ENCODE measurements around the gene PRKCD.
A peak's percentile ranks its signal among the peaks of the same experiment; 100 is the strongest.

The PRKCD gene

GRCh38 chr3:53234841-53235232, 73.8 kb downstream of the PRKCD start:
- H3K4me1 Mint-ChIP-seq (ENCODE audit: low read depth) = peaks cover 7% of the 10 kb centered on the region
- no peaks in the 10 kb centered on the region for H3K27me3 Mint-ChIP-seq (ENCODE audit: low read depth)
- DNase-seq (ENCODE audit: low spot score) = no peak
- H3K36me3 Mint-ChIP-seq (ENCODE audit: low read depth) = peaks cover 41% of the 10 kb centered on the region
- H3K4me3 Mint-ChIP-seq = no peak overlapping the region
- H3K27ac Mint-ChIP-seq = no peak overlapping the region
- no peaks in the 10 kb centered on the region for H3K9me3 Mint-ChIP-seq

- peaks cover 41% of the 10 kb centered on the region for H3K36me3 Mint-ChIP-seq (ENCODE audit: low read depth)
- H3K4me1 Mint-ChIP-seq (ENCODE audit: low read depth) = peaks cover 7% of the 10 kb centered on the region
Measured at GRCh38 chr3:53235545-53235944, 74.5 kb downstream of the PRKCD start.

GRCh38 chr3:53236112-53236841, 75.3 kb downstream of the PRKCD start:
- Mint-ChIP-seq H3K4me1 (ENCODE audit: low read depth) (peaks cover 7% of the 10 kb centered on the region), H3K27ac (peak overlapping the region; percentile 20)

More at GRCh38 chr3:53235545-53235944, 74.5 kb downstream of the PRKCD start:
- Mint-ChIP-seq H3K9me3 (no peaks in the 10 kb centered on the region), H3K27me3 (ENCODE audit: low read depth) (no peaks in the 10 kb centered on the region), H3K4me3 (no peak overlapping the region), H3K27ac (peak overlapping the region; percentile 55)
- no peak for DNase-seq (ENCODE audit: low spot score)

GRCh38 chr3:53238051-53238850, 77.2 kb downstream of the PRKCD start:
- Mint-ChIP-seq H3K27ac (no peak overlapping the region), H3K4me1 (ENCODE audit: low read depth) (peaks cover 7% of the 10 kb centered on the region), H3K27me3 (ENCODE audit: low read depth) (no peaks in the 10 kb centered on the region), H3K9me3 (no peaks in the 10 kb centered on the region), H3K4me3 (no peak overlapping the region), H3K36me3 (ENCODE audit: low read depth) (peaks cover 39% of the 10 kb centered on the region)
- no peak for DNase-seq (ENCODE audit: low spot score)

More at GRCh38 chr3:53236112-53236841, 75.3 kb downstream of the PRKCD start:
- Mint-ChIP-seq H3K4me3 (no peak overlapping the region), H3K36me3 (ENCODE audit: low read depth) (peaks cover 42% of the 10 kb centered on the region), H3K27me3 (ENCODE audit: low read depth) (no peaks in the 10 kb centered on the region), H3K9me3 (no peaks in the 10 kb centered on the region)
- DNase-seq (ENCODE audit: low spot score) = no peak

GRCh38 chr3:53238886-53239285, 77.9 kb downstream of the PRKCD start:
- Mint-ChIP-seq H3K4me1 (ENCODE audit: low read depth) (peaks cover 7% of the 10 kb centered on the region), H3K36me3 (ENCODE audit: low read depth) (peaks cover 34% of the 10 kb centered on the region), H3K4me3 (no peak overlapping the region), H3K9me3 (no peaks in the 10 kb centered on the region), H3K27ac (peak overlapping the region; percentile 58), H3K27me3 (ENCODE audit: low read depth) (no peaks in the 10 kb centered on the region)
- no peak for DNase-seq (ENCODE audit: low spot score)

- H3K27ac Mint-ChIP-seq = no peak overlapping the region
Measured at GRCh38 chr3:53239800-53240199, 78.8 kb downstream of the PRKCD start.

GRCh38 chr3:53240989-53241972, 80.3 kb downstream of the PRKCD start:
- Mint-ChIP-seq H3K36me3 (ENCODE audit: low read depth) (peaks cover 28% of the 10 kb centered on the region), H3K4me1 (ENCODE audit: low read depth) (peaks cover 6% of the 10 kb centered on the region), H3K27ac (no peak overlapping the region), H3K4me3 (no peak overlapping the region), H3K27me3 (ENCODE audit: low read depth) (no peaks in the 10 kb centered on the region), H3K9me3 (no peaks in the 10 kb centered on the region)
- no peak for DNase-seq (ENCODE audit: low spot score)

More at GRCh38 chr3:53239800-53240199, 78.8 kb downstream of the PRKCD start:
- Mint-ChIP-seq H3K27me3 (ENCODE audit: low read depth) (no peaks in the 10 kb centered on the region), H3K4me3 (no peak overlapping the region), H3K36me3 (ENCODE audit: low read depth) (peaks cover 31% of the 10 kb centered on the region), H3K4me1 (ENCODE audit: low read depth) (peaks cover 4% of the 10 kb centered on the region), H3K9me3 (no peaks in the 10 kb centered on the region)
- DNase-seq (ENCODE audit: low spot score) = no peak

GRCh38 chr3:53242155-53242554, 81.1 kb downstream of the PRKCD start:
- H3K9me3 Mint-ChIP-seq = no peaks in the 10 kb centered on the region
- no peak for DNase-seq (ENCODE audit: low spot score)
- no peak overlapping the region for H3K27ac Mint-ChIP-seq
- peaks cover 3% of the 10 kb centered on the region for H3K4me1 Mint-ChIP-seq (ENCODE audit: low read depth)
- peaks cover 26% of the 10 kb centered on the region for H3K36me3 Mint-ChIP-seq (ENCODE audit: low read depth)
- H3K27me3 Mint-ChIP-seq (ENCODE audit: low read depth) = no peaks in the 10 kb centered on the region
- no peak overlapping the region for H3K4me3 Mint-ChIP-seq

Data from T-helper 2 cell treated with Interferon-gamma antibody and Interleukin-4, amounts not matched to agents 5 μg/mL and 100 μg/mL, for 36 hours (primary cell).